K562 (cell line): ENCODE results near the gene ANKRD23. TPM values are rescaled to one million over a fixed set of nuclear protein-coding genes. Genes with fewer than 3 reads are reported as not detected.

Experiments used
- C11orf30 ChIP-seq: fragments of 450-650 bp; IDR thresholded peaks from 2 replicates; pipeline ENCODE4 v1.6.1; 2016; ENCODE audit warnings: low read depth, mild to moderate bottlenecking
- CHD4 ChIP-seq: fragments of 200-600 bp; sonication (generic); IDR thresholded peaks from 3 replicates; pipeline ENCODE4 v1.6.1; 2012; ENCODE audit warnings: low read depth, mild to moderate bottlenecking, mixed read lengths, low read length, inconsistent platforms; ENCODE audit not compliant: insufficient read depth, insufficient replicate concordance, poor library complexity, severe bottlenecking
- ELF2 ChIP-seq: fragments of 250-450 bp; sonication (Bioruptor Pico); IDR thresholded peaks from 2 replicates; pipeline ENCODE4 v1.5.0; 2021; ENCODE audit warnings: mild to moderate bottlenecking
- EP400 ChIP-seq: fragments of 450-650 bp; IDR thresholded peaks from 2 replicates; pipeline ENCODE4 v1.6.1; 2017; ENCODE audit warnings: antibody characterized with exemption, mild to moderate bottlenecking, moderate library complexity
- ESRRA ChIP-seq: fragments of 450-650 bp; IDR thresholded peaks from 2 replicates; pipeline ENCODE4 v1.6.1; 2014; ENCODE audit warnings: low read depth, mild to moderate bottlenecking, moderate library complexity, borderline replicate concordance
- HNRNPK ChIP-seq: fragments of 200-400 bp; formaldehyde crosslinking; IDR thresholded peaks from one replicate; pipeline ENCODE4 v1.6.1; 2018; ENCODE audit warnings: mild to moderate bottlenecking, low read depth, low read length; ENCODE audit not compliant: poor library complexity, severe bottlenecking
- KDM5B ChIP-seq: fragments of 200-600 bp; sonication (generic); IDR thresholded peaks from 2 replicates; pipeline ENCODE4 v1.6.1; 2012; ENCODE audit warnings: low read depth, mild to moderate bottlenecking, moderate library complexity, low read length, control low read depth, inconsistent platforms; ENCODE audit not compliant: insufficient replicate concordance
- OTX1 ChIP-seq: fragments of 450-650 bp; formaldehyde crosslinking; IDR thresholded peaks from 2 replicates; pipeline ENCODE4 v1.4.0; 2022; ENCODE audit warnings: mild to moderate bottlenecking
- RAD21 ChIP-seq, 2 experiments: fragments of 250-450 bp in 1 of 2; fragments of 450-650 bp in 1 of 2; sonication (Bioruptor Pico) in 1 of 2; formaldehyde crosslinking in 1 of 2; IDR thresholded peaks in 1 of 2; conservative IDR thresholded peaks in 1 of 2; 2 replicates each; pipeline versions ENCODE4 v1.4.0 to v1.8.0; 2020 to 2022; ENCODE audit warnings: mild to moderate bottlenecking in 2 of 2, moderate library complexity in 1 of 2
- SAP30 ChIP-seq: fragments of 200-600 bp; sonication (generic); IDR thresholded peaks from 2 replicates; pipeline ENCODE4 v1.6.1; 2012; ENCODE audit warnings: borderline replicate concordance, low read depth, mild to moderate bottlenecking, moderate library complexity, low read length, control low read depth, inconsistent platforms; ENCODE audit not compliant: insufficient read depth, poor library complexity, severe bottlenecking
- ZBTB7A ChIP-seq: IDR thresholded peaks from 2 replicates; pipeline ENCODE4 v1.6.1; 2011; ENCODE audit warnings: low read depth, mild to moderate bottlenecking, low read length, moderate library complexity, borderline replicate concordance; ENCODE audit not compliant: control insufficient read depth
- ZNF212 ChIP-seq: fragments of 450-650 bp; formaldehyde crosslinking; IDR thresholded peaks from 2 replicates; pipeline ENCODE4 v1.4.0; 2020; ENCODE audit warnings: mild to moderate bottlenecking
- ZNF436 ChIP-seq: fragments of 250-450, 450-650 bp; sonication (Bioruptor Pico); formaldehyde crosslinking; IDR thresholded peaks from 2 replicates; pipeline ENCODE4 v1.7.0; 2020; ENCODE audit warnings: mild to moderate bottlenecking
- ZNF77 ChIP-seq: fragments of 250-450 bp; sonication (Bioruptor Pico); IDR thresholded peaks from 2 replicates; pipeline ENCODE4 v1.5.0; 2020
- polyA plus RNA-seq, 8 experiments: library from polyadenylated mRNA; depleted of rRNA in 4 of 8; stranded (reverse) in 5 of 8; unstranded in 3 of 8; fragments of >200 nt; fragmentation: Nextera tagmentation in 2 of 8; fragmentation: Illumina TruSeq in 1 of 8; extraction: Ambion mirVana in 2 of 8; extraction: Trizol in 1 of 8; gene quantifications; 2 replicates each; pipeline versions ENCODE4 v1.2.1 to v1.2.3, GENCODE V29; 2011 to 2014; ENCODE audit warnings: inconsistent platforms in 1 of 8, missing spikeins in 1 of 8
- total RNA-seq, 7 experiments: library from RNA; depleted of rRNA in 6 of 7; stranded (reverse); fragments of >200 nt in 6 of 7; fragmentation: Illumina TruSeq in 2 of 7; extraction: Trizol in 2 of 7; gene quantifications; 2 replicates each; pipeline versions ENCODE4 v1.2.1 to v1.2.3, GENCODE V29; 2011 to 2021; ENCODE audit warnings: low replicate concordance in 1 of 7
- TF ChIP-seq, protein P1 (sequence below): sonication (generic); formaldehyde crosslinking; IDR thresholded peaks from 2 replicates; pipeline ENCODE4 v1.9.0; 2022; ENCODE audit warnings: mild to moderate bottlenecking, missing genetic modification reagents
- TF ChIP-seq, protein P2 (sequence below): fragments of 450-650 bp; formaldehyde crosslinking; IDR thresholded peaks from 2 replicates; pipeline ENCODE4 v1.4.0; 2020; ENCODE audit warnings: mild to moderate bottlenecking, moderate library complexity
- TF ChIP-seq, protein P3 (sequence below): fragments of 450-650 bp; formaldehyde crosslinking; IDR thresholded peaks from 2 replicates; pipeline ENCODE4 v1.4.0; 2020; ENCODE audit warnings: mild to moderate bottlenecking, moderate library complexity

The ANKRD23 gene
- total and polyA plus RNA-seq, 9 of the 15 experiments (the other 6 are each of a cell fraction or from before 2014, with no cell fraction given) = 0.32 to 4.8 (median 2.8) TPM

DNA sequence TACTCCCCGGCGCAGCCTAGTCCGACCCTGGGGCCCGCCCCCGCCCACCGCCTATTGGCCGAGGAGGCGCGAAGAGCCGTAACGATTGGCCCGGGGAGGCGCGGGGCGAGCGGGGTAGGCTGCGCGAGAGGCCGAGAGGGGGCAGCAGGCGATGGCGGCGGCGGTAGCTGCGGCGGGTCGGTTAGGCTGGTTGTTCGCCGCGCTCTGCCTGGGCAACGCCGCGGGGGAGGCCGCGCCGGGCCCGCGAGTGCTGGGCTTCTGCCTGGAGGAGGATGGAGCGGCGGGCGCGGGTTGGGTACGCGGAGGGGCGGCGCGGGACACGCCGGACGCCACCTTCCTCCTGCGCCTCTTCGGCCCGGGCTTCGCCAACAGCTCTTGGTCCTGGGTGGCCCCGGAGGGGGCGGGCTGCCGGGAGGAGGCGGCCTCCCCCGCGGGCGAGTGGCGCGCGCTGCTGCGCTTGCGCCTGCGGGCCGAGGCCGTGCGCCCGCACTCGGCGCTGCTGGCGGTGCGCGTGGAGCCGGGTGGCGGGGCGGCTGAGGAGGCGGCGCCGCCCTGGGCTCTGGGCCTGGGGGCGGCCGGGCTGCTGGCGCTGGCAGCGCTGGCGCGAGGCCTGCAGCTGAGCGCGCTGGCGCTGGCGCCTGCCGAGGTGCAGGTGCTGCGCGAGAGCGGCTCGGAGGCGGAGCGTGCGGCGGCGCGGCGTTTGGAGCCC is 27.5 kb downstream of the ANKRD23 start, which contains the start of gene CNNM3 (continued):
- TF ChIP-seq ZNF212 (CRISPR knock-in tag) = no peak
- TF ChIP-seq ZNF77 (CRISPR knock-in tag) = no peak
- 0 out of 2 replicates have a peak, but pooled peaks have one; percentile 32 for TF ChIP-seq OTX1 (CRISPR knock-in tag)
- peak; percentile 64; the same call in 1 of the 2 replicates for TF ChIP-seq ELF2
- peak; percentile 60; the same call in 1 of the 2 replicates for TF ChIP-seq ESRRA
- peak; percentile 94 for TF ChIP-seq ZNF436 (CRISPR knock-in tag)
- TF ChIP-seq C11orf30 = peak; percentile 31; the same call in 1 of the 2 replicates
- TF ChIP-seq, protein P1, sequence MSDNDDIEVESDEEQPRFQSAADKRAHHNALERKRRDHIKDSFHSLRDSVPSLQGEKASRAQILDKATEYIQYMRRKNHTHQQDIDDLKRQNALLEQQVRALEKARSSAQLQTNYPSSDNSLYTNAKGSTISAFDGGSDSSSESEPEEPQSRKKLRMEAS (CRISPR knock-in tag) = peak; percentile 49; the same call in 1 of the 2 replicates
- TF ChIP-seq, protein P2, sequence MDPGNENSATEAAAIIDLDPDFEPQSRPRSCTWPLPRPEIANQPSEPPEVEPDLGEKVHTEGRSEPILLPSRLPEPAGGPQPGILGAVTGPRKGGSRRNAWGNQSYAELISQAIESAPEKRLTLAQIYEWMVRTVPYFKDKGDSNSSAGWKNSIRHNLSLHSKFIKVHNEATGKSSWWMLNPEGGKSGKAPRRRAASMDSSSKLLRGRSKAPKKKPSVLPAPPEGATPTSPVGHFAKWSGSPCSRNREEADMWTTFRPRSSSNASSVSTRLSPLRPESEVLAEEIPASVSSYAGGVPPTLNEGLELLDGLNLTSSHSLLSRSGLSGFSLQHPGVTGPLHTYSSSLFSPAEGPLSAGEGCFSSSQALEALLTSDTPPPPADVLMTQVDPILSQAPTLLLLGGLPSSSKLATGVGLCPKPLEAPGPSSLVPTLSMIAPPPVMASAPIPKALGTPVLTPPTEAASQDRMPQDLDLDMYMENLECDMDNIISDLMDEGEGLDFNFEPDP (CRISPR knock-in tag) = 0 out of 2 replicates have a peak, but pooled peaks have one; percentile 60
- peak; percentile 64 for TF ChIP-seq KDM5B
- peak; percentile 38 for TF ChIP-seq HNRNPK
- TF ChIP-seq CHD4 = no peak
- peak; percentile 15 for TF ChIP-seq SAP30
- no peak; the same call in 1 of the 2 replicates for TF ChIP-seq EP400
- peak in 1 of 2 experiments; percentile 14; a peak in 2 of 4 replicates for TF ChIP-seq RAD21 (CRISPR knock-in tag; conservative IDR thresholded peaks at IDR 0.05 in 1 of 2, IDR thresholded peaks at IDR 0.05 in 1 of 2)
- TF ChIP-seq ZBTB7A = peak; percentile 26; the same call in 1 of the 2 replicates
- TF ChIP-seq, protein P3, sequence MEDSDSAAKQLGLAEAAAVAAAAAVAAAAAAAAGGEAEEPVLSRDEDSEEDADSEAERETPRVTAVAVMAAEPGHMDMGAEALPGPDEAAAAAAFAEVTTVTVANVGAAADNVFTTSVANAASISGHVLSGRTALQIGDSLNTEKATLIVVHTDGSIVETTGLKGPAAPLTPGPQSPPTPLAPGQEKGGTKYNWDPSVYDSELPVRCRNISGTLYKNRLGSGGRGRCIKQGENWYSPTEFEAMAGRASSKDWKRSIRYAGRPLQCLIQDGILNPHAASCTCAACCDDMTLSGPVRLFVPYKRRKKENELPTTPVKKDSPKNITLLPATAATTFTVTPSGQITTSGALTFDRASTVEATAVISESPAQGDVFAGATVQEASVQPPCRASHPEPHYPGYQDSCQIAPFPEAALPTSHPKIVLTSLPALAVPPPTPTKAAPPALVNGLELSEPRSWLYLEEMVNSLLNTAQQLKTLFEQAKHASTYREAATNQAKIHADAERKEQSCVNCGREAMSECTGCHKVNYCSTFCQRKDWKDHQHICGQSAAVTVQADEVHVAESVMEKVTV = peak; percentile 16; the same call in 1 of the 2 replicates
